ENCODE results near the gene MRM2. TPM values are rescaled to one million over a fixed set of nuclear protein-coding genes. Genes with fewer than 3 reads are reported as not detected.

MRM2 gene
- total and polyA plus RNA-seq, 12 donors, result 16.8 to 36.7 (median 25.7) TPM

- intact Hi-C loops (cut with DNase I), result no loop called here
- TF ChIP-seq CTCF (IDR thresholded peaks at IDR 0.05) (no peak), POLR2A (IDR thresholded peaks at IDR 0.05) (no peak)
- WGBS, 4 donors, result 89 to 96% (median 93%) methylated on average over 9 to 17 of the region's 17 CpGs
- Histone ChIP-seq H3K4me3 (no peak overlapping the region), H3K27ac (no peak overlapping the region), H3K36me3 (replicated peaks in 1 of 2) (peaks cover 0 to 50% of the 10 kb centered on the region in 2 donors), H3K9me3 (replicated peaks in 1 of 3) (no peaks in the 10 kb centered on the region), H3K27me3 (no peaks in the 10 kb centered on the region), H3K4me1 (replicated peaks in 1 of 2) (no peaks in the 10 kb centered on the region)
- no peak for DNase-seq
Measured at GRCh38 chr7:2220954-2221353, 21.1 kb downstream of the MRM2 start.

GRCh38 chr7:2220506-2220905 is 21.5 kb downstream of the MRM2 start:
- Histone ChIP-seq H3K27me3 (no peaks in the 10 kb centered on the region), H3K36me3 (replicated peaks in 1 of 2) (peaks cover 0 to 53% of the 10 kb centered on the region in 2 donors), H3K4me1 (replicated peaks in 1 of 2) (no peaks in the 10 kb centered on the region)

GRCh38 chr7:2220030-2220429 is 22.0 kb downstream of the MRM2 start:
- TF ChIP-seq POLR2A (IDR thresholded peaks at IDR 0.05) (no peak), CTCF (IDR thresholded peaks at IDR 0.05) (no peak)
- intact Hi-C loops (cut with DNase I), result no loop called here
- no peak for DNase-seq
- H3K4me3 ChIP-seq, result no peak overlapping the region
- H3K9me3 ChIP-seq (replicated peaks in 1 of 3), result no peaks in the 10 kb centered on the region
- H3K4me1 ChIP-seq (replicated peaks in 1 of 2), result no peaks in the 10 kb centered on the region
- no peaks in the 10 kb centered on the region for H3K27me3 ChIP-seq
- WGBS, 4 donors, result 91 to 97% (median 95%) methylated on average over 10 to 19 of the region's 19 CpGs
- H3K36me3 ChIP-seq (replicated peaks in 1 of 2), result peaks cover 0 to 49% of the 10 kb centered on the region in 2 donors
- no peak overlapping the region for H3K27ac ChIP-seq

More at GRCh38 chr7:2220506-2220905, 21.5 kb downstream of the MRM2 start:
- H3K9me3 ChIP-seq (replicated peaks in 1 of 3), result no peaks in the 10 kb centered on the region
- 93 to 96% (median 95%) methylated on average over 16 of the region's 16 CpGs for WGBS, 4 donors
- no peak for DNase-seq
- no peak for TF ChIP-seq POLR2A (IDR thresholded peaks at IDR 0.05)
- TF ChIP-seq CTCF (IDR thresholded peaks at IDR 0.05), result no peak
- no peak overlapping the region for H3K4me3 ChIP-seq
- intact Hi-C loops (cut with DNase I), result no loop called here
- H3K27ac ChIP-seq, result no peak overlapping the region

GRCh38 chr7:2219606-2220005 is 22.4 kb downstream of the MRM2 start:
- Histone ChIP-seq H3K27me3 (no peaks in the 10 kb centered on the region), H3K9me3 (replicated peaks in 1 of 3) (no peaks in the 10 kb centered on the region), H3K4me3 (no peak overlapping the region), H3K36me3 (replicated peaks in 1 of 2) (peaks cover 0 to 45% of the 10 kb centered on the region in 2 donors), H3K4me1 (replicated peaks in 1 of 2) (no peaks in the 10 kb centered on the region), H3K27ac (no peak overlapping the region)
- intact Hi-C loops (cut with DNase I), result loop anchor here (10.0 kb wide), 2 partner anchors 625 to 645 kb away; partner anchors contain the start of gene PSMG3 (in 1 of the 2)
- WGBS, 4 donors, result 86 to 100% (median 95%) methylated on average over 5 to 8 of the region's 8 CpGs
- no peak for DNase-seq
- TF ChIP-seq CTCF (IDR thresholded peaks at IDR 0.05) (no peak), POLR2A (IDR thresholded peaks at IDR 0.05) (no peak)

Measured in adrenal gland (tissue), 12 donors.